Hindlimb muscle (tissue), 1 donor: ENCODE results near the gene UBAC2. TPM values are rescaled to one million over a fixed set of nuclear protein-coding genes. Genes with fewer than 3 reads are reported as not detected.
"Not testable (repeated sequence)": the region's sequence is repeated elsewhere in the genome, so short reads cannot be mapped to it uniquely, and the experiment has no call there.

Experiments
- DNase-seq: peaks from one replicate; pipeline ENCODE4 v3.0.0-alpha.2; 2013
- polyA plus RNA-seq: library from polyadenylated mRNA; unstranded; fragments of 120-200 nt; gene quantifications from one replicate; pipeline ENCODE4 v1.2.1, GENCODE V29; 2013; ENCODE audit not compliant: insufficient read length

Gene UBAC2
- polyA plus RNA-seq, 1 donor = 89.7 TPM

- no peak for DNase-seq
Observed at GRCh38 chr13:99215184-99215830, 14.7 kb downstream of the UBAC2 start.

DNA sequence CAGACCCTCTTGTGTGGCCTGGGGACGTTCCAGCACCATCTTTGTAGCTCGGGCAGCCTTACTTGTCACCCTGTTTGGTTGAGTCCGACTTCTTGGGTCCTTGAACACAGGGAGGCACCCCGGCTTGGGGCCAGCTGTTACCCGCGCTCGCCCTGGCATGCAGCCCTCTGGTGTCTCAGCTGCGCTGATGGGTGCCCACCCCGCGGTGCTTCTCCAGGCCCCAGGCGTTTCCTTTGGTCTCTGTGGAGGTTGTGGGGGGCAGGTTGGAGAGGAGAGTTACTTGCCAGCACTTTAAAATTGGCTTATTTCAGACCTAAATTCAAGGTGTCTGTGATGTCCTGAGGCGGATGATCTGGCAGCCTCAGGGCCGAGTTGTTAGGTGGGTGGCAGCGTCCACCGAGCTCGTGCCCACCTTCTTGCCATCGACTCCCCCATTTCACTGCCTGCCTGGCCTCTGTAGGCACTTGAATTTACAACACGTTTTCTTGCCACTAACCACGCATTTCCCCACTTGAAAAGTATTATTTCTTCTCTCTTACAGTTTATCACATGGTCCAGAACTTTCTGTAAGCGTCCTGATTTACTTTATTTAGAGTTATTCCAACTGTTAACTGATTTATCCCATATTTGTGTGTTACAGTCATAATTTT lies 16.9 kb downstream of the UBAC2 start:
- no peak for DNase-seq

DNA sequence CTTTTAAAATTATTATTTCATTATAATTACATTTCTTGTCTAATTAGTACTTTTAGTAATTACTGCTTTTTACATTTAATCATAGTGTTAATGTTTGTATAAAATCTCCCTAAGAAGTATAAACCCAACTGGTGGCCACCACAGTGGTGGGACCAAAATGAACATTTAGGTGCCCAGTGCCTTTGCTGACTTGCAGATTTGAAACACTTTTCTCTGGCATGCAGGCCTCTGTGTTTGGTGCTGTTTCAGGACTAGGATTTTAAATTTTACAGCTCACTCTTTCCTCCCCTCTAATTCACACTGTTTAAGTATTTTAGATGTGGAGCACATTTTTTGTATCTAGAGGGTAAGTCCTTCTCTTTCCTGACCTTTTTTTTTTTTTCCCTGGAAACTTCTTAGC lies 17.5 kb downstream of the UBAC2 start:
- DNase-seq = no peak

DNA sequence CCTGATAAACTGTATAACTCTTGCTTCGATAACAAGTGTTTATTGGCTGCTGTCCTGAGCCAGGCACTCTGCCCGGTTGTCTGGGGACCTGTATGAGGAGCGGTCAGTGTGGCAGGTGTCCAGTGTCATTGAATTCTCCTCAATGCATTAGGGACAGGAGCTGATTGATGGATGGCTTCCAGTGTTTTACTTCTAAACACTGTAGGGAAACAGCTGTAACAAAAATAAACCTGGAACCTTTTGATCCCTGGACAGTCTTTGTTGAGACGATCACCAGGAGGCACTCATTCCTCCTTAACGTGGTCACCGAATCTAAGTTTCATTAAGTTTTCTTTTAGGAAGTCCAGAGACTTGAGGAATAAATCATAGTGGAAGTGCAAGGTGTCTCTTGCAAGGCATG lies 17.9 kb downstream of the UBAC2 start:
- DNase-seq = no peak

GRCh38 chr13:99218969-99219368 lies 18.3 kb downstream of the UBAC2 start:
- no peak for DNase-seq

GRCh38 chr13:99220199-99220935 lies 19.7 kb downstream of the UBAC2 start:
- no peak for DNase-seq

- DNase-seq = no peak
Observed at GRCh38 chr13:99221567-99222239, 21.0 kb downstream of the UBAC2 start.

DNA sequence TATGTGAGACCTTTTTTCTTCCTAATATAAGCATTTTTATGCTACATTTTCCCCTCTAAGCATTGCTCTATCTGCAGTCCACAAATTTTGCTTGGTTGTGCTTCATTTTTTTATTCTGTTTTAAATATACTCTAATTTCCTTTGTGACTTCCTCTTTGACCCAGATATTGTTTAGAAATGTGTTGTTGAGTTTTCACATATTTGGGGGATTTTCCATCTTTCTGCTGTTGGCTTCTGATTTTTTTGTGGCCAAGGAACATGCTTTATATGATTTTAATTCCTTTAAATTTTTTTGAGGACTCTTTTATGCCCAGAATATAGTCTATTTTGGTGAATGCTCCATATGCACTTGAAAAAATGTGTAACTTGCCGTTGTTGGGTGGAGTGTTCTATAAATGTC lies 22.9 kb downstream of the UBAC2 start:
- no peak for DNase-seq

DNA sequence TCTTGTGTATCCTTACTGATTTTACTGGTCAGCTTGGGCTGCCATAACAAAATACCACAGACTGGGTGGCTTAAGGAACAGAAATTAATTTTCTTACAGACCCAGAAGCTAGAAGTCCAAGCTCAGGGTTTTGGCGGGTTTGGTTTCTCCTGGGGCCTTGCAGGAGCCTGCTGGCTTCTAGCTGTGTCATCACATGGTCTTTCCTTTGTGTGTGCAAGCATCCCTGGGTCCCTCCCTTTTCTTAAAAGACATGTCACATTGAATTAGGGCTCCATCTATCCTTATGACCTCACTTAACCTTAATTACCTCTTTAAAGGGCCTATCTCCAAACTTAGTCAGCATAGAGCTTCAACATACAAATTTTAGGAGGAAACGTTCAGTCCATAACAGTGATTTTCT lies 23.4 kb downstream of the UBAC2 start:
- no peak for DNase-seq

- DNase-seq = no peak
Observed at GRCh38 chr13:99225078-99225477, 24.4 kb downstream of the UBAC2 start.

- no peak for DNase-seq
Observed at GRCh38 chr13:99226513-99226912, 25.9 kb downstream of the UBAC2 start.

DNA sequence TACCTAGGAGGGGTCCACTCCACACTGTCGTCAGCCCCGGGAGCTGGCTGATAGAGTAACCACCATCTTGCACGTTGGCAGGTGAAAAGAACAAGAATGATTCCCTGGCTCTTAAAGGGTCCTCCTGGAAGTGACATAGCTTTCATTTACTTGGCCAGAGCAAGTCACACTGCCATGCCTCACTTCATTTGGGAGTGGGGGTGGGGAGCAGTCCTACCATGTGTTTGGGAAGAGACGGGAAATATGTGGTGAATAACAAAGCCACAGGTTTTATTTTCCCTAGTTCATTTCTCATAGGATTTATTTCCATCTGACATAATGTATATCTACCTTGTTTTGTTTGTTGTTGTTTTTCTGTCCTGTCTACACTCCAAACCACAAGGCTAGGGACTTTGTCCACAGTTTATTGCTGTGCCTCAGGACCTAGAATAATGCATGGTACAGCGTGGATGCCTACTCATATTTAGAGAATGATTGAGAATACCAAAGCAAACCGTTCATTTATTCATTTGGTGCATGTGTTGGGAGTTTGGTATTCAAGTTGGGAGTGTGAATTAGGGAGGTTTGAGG lies 26.8 kb downstream of the UBAC2 start:
- no peak for DNase-seq

GRCh38 chr13:99227909-99228688 lies 27.4 kb downstream of the UBAC2 start:
- DNase-seq = no peak

GRCh38 chr13:99228737-99229691 lies 28.4 kb downstream of the UBAC2 start:
- DNase-seq = no peak

DNA sequence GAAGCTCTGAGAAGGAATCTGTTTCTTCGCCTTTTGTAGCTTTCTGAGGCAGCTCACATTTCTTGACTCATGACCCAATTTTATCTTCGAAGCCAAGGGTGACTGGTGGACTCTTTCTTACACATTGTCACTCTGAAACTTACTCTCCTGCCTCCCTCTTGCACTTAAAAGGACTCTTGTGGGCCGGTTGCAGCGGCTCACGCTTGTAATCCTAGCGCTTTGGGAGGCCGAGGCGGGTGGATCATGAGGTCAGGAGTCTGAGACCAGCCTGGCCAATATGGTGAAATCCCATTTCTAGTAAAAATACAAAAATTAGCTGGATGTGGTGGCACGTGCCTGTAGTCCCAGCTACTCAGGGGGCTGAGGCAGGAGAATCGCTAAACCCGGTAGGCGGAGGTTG lies 29.9 kb downstream of the UBAC2 start:
- not testable (repeated sequence) for DNase-seq

- no peak for DNase-seq
Observed at GRCh38 chr13:99230991-99231390, 30.3 kb downstream of the UBAC2 start.

- no peak for DNase-seq
Observed at GRCh38 chr13:99231721-99232120, 31.1 kb downstream of the UBAC2 start.

DNA sequence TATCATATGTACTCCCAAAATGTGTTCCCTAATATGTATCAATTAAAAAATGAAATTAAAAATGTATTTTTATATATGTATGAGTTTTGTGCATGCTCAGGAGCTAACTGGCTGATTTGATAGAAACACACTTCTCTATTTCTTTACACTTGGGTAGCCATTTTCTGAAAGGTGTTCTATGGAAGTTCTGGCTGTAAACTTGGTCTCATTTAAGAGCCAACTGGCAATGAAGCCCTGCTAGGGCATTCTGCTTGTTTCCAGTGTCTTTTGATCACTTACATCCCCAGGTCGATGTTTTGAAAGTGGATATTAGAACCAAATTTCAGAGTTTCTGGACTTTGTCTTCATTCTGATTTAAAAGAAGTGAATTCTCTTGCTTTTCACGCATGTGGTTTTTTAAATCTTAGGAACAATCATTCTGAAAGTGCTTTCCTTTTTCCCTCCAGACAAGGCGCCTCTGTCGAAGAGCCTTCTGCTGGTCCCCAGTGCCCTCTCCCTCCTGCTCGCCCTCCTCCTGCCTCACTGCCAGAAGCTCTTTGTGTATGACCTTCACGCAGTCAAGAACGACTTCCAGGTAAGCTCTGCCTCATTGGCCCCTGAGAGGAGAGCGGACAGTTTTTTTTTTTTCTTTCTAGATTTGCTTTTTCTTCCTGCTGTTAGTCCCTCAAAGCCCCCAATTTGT lies 37.5 kb downstream of the UBAC2 start:
- DNase-seq = no peak

- DNase-seq = no peak
Observed at GRCh38 chr13:99246100-99246499, 45.4 kb downstream of the UBAC2 start.

DNA sequence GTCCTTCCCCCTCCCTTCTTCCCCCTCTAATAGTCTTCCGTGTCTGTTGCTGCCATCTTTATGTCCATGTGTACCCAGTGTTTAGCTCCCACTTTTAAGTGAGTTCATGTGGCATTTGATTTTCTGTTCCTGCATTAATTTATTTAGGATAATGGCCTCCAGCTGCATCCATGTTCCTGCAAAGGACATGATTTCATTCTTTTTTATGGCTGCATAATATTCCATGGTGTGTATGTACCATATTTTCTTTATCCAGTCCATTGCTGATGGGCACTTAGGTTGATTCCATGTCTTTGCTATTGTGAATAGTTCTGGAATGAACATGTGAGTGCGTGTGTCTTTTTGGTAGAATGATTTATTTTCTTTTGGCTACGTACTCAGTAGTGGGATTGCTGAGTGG lies 48.5 kb downstream of the UBAC2 start:
- not testable (repeated sequence) for DNase-seq
